GM21737 (cell line): Measurements from ENCODE around the gene UGGT1.

Experiments
- ATAC-seq: cut with Tn5 transposase; IDR thresholded peaks from one replicate; pipeline ENCODE4 v1.9.1; 2021; ENCODE audit warnings: mild to moderate bottlenecking, moderate library complexity; ENCODE audit not compliant: unreplicated experiment

Gene UGGT1, protein sequence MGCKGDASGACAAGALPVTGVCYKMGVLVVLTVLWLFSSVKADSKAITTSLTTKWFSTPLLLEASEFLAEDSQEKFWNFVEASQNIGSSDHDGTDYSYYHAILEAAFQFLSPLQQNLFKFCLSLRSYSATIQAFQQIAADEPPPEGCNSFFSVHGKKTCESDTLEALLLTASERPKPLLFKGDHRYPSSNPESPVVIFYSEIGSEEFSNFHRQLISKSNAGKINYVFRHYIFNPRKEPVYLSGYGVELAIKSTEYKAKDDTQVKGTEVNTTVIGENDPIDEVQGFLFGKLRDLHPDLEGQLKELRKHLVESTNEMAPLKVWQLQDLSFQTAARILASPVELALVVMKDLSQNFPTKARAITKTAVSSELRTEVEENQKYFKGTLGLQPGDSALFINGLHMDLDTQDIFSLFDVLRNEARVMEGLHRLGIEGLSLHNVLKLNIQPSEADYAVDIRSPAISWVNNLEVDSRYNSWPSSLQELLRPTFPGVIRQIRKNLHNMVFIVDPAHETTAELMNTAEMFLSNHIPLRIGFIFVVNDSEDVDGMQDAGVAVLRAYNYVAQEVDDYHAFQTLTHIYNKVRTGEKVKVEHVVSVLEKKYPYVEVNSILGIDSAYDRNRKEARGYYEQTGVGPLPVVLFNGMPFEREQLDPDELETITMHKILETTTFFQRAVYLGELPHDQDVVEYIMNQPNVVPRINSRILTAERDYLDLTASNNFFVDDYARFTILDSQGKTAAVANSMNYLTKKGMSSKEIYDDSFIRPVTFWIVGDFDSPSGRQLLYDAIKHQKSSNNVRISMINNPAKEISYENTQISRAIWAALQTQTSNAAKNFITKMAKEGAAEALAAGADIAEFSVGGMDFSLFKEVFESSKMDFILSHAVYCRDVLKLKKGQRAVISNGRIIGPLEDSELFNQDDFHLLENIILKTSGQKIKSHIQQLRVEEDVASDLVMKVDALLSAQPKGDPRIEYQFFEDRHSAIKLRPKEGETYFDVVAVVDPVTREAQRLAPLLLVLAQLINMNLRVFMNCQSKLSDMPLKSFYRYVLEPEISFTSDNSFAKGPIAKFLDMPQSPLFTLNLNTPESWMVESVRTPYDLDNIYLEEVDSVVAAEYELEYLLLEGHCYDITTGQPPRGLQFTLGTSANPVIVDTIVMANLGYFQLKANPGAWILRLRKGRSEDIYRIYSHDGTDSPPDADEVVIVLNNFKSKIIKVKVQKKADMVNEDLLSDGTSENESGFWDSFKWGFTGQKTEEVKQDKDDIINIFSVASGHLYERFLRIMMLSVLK (N-terminal part only)

GRCh38 chr2:128090945-128091725, at the start of gene UGGT1:
UGGT1 (plus strand) TSS chr2:128091200; CDS start chr2:128091358, 158 bp downstream.
- ATAC-seq = peak; percentile 94

DNA sequence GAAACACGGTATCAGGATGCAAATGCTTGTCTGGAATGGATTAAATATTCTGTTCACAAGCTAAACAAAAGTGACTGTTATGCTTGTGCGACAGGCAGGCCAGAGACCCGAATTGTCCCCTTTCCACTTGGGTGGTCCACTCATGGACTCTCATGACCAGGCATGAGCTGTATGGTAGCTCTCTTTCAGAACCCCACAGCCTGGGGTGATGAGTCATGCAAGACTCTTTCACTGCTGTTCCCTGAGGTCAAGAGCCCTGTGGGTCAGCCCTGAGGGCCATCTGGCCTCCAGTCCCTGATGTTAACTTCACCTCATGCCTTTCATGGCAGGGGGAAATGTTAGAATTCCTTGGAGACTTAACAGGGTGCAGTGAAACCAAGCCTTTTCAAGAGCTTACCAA, 49.4 kb upstream of the UGGT1 start:
- no peak for ATAC-seq

DNA sequence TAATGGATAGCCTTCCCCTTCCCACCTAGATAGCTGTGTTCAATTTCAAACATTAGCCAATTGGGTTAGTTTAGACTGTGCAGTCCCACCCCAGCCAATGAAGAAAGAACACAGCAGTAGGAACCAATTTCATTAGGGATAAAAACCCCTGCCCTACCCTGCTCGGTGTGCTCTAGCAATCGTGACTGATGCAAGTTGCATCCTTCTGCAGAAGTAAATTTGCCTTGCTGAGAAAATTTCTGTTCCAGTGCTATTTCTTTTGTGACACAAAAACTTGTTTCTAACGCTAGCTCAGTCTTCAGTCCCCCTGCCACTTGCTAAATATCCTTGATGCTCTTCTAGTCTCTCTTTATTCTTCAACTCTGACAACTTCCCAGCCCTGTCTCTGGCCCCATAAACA, 48.0 kb upstream of the UGGT1 start:
- ATAC-seq = no peak

- no peak for ATAC-seq
Observed at GRCh38 chr2:128053331-128053730, 37.7 kb upstream of the UGGT1 start.

- no peak for ATAC-seq
Observed at GRCh38 chr2:128054104-128054885, 36.7 kb upstream of the UGGT1 start.

- ATAC-seq = no peak
Observed at GRCh38 chr2:128057334-128057733, 33.7 kb upstream of the UGGT1 start.

- ATAC-seq = no peak
Observed at GRCh38 chr2:128058114-128058513, 32.9 kb upstream of the UGGT1 start.

DNA sequence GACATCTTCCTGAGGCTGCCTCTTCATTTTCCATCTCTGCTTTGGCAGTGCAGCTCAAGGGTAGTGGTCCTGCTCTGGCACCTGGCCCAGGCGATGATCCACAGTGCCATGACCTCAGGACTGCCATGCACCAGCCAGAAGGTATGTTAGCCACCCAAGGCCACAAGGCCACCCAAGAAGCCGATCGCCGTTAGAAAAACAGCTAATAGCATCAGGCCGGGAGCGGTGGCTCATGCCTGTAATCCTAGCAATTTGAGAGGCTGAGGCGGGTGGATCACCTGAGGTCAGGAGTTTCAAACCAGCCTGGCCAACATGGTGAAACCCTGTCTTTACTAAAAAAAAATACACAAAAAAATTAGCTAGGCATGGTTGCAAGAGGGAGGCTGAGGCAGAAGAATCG, 28.4 kb upstream of the UGGT1 start:
- no peak for ATAC-seq

- ATAC-seq = no peak
Observed at GRCh38 chr2:128064353-128064752, 26.6 kb upstream of the UGGT1 start.

DNA sequence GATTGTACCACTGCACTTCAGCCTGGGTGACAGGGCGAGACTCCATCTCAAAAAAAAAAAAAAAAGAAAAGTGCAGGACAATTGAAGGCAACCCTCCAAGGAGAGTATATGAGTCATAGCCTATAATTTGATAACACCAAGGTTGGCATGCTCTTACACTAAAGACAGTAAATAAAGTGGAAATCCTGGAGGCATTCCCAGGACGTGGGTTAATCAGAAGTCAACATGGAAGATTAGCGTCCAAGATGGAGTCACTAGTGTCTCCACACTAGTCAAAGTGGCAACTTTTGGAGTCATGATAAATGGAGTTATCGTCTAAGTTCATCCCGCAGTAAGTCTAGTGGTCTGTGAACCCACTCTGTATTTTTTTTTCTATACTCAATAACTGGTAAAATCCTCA, 21.2 kb upstream of the UGGT1 start:
- no peak for ATAC-seq

DNA sequence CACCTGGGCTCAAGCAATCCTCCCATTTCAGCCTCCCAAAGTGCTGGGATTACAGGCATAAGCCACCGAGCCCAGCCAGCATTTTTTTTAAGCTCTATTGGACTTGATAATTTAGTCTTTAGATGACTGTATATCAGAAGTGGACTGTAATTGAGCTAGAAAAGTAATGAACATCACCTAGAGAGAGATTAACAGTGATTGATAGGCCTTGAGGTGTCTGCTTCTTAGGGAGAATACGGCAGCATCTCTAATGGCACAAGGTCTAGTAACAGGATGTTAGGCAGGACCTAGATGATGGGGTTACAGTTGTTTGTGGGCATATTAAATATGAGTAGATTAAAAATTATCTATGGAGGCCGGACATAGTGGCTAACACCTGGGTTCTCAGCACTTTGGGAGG, 17.7 kb upstream of the UGGT1 start:
- no peak for ATAC-seq

DNA sequence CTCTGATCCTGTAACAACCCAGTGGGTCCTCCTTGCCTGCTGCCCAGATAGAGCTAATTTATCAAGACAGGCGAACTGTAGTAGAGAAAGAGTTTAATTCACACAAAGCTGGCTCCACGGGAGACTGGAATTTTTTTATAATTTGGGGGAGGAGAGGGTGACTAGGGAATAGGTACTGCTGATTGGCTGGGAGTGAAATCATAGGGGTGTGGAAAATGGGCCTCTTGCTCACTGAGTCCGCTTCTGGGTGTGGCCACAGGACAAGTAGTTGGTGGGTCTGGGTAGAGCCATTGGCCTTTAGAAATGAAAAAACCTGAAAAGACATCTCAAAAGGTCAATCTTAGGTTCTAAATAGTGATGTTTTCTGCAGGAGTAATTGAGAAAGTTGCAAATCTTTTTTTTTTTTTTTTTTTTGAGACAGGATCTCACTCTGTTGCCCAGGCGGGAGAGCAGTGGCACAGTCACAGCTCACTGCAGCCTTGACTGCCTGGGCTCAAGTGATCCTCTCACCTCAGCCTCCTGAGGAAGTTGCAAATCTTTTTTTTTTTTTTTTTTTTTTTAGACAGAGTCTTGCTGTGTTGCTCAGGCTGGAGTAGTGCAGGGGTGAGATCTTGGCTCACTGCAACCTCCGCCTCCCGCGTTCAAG, 14.4 kb upstream of the UGGT1 start:
- ATAC-seq = no peak

DNA sequence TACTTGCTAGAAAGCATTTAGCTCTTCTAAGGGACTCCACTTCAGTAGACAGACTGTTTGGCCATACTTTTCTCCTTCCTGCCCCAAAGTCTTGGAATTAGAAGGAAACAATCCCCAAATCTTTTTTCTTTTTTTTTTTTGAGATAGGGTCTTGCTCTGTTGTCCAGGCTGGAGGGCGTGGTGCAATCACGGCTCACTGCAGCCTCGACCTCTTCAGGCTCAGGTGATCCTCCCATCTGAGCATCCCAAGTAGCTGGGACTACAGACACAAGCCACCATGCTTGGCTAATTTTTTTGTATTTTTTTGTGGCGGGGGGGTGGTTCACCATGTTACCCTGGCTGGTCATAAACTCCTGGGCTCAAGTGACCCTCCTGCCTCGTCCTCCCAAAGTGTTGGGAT, 6.2 kb upstream of the UGGT1 start:
- ATAC-seq = no peak

DNA sequence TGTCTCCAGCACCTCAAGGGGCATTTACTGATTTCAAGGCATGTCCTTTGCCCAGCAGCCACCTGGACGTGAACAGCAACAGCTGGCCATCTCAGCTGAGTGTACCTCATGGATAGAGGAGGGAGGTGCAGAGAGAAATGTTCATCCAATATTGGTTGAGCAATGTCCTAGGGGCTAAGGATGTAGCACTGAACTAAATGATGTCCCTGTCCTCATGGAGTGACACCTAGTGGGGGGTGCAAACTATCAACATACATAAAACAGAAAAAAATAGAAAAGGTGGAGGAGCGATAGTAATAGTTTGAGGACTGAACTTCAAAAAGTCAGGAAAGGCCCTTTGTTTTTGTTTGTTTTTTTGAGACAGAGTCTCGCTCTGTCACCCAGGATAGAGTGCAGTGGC, 4.8 kb upstream of the UGGT1 start:
- ATAC-seq = no peak

DNA sequence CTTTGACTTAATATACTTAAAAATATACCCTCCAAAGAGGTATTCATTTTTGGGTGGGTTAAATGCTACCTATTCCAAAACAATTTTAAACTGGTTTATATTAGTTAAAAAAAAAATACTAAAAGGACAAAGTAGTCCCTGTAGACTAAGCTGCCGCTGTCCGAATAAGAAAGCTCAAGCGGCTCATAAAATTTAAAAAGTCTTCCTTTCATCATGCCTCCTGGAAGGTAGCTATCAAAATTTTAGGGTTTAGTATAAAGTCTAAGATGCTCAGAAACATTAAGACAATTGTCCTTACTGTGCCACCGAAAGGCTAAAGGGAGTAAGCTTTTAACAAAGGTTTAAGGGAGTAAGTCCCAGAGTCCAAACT, 440 bp upstream of the UGGT1 start:
- ATAC-seq = no peak

GRCh38 chr2:128091726-128092080, 703 bp downstream of the UGGT1 start:
- ATAC-seq = peak; percentile 4

DNA sequence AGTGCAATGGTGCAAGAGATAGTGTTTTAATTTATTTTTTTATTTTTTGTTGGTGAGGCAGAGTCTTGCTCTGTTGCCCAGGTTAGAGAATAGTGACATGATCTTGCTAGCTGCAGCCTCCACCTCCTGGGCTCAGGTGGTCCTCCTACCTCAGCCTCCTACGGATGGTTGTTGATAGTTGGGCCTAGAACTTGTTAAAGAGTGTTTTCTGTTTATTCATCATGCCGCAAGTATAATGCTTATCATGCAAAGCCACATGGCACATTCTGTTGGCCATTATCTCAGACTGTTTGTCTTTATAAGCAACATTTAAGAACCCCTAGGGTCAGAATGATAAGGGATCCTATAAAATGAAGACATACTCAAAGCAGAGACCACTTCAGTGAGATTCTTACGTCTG, 1.7 kb downstream of the UGGT1 start:
- ATAC-seq = no peak

GRCh38 chr2:128093762-128094161, 2.8 kb downstream of the UGGT1 start:
- no peak for ATAC-seq

DNA sequence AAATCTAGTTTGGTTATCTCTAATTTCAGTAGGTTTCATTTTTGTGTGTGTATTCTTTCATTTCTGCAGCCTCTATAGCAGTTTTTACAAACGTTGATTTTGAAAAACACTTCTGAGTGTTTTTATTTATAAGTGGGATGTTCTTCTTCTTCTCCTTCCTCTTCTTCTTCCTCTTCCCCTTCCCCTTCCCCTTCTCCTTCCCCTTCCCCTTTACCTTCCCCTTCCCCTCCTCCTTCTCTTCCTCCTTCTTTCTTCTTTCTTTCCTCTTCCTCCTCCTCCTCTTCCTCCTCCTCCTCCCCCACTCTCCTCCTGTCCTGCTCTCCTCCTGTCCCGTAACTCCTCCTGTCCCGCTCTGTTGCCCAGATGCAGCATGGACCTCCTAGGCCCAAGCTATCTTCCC, 4.2 kb downstream of the UGGT1 start:
- ATAC-seq = no peak
